Measurements from ENCODE around the gene SRSF4. TPM values are rescaled to one million over a fixed set of nuclear protein-coding genes. Genes with fewer than 3 reads are reported as not detected.
A peak's percentile ranks its signal among the peaks of the same experiment; 100 is the strongest.

SRSF4 gene
- total RNA-seq, 4 donors from 2014 or later, result 82.7 to 112 (median 96.8) TPM

DNA sequence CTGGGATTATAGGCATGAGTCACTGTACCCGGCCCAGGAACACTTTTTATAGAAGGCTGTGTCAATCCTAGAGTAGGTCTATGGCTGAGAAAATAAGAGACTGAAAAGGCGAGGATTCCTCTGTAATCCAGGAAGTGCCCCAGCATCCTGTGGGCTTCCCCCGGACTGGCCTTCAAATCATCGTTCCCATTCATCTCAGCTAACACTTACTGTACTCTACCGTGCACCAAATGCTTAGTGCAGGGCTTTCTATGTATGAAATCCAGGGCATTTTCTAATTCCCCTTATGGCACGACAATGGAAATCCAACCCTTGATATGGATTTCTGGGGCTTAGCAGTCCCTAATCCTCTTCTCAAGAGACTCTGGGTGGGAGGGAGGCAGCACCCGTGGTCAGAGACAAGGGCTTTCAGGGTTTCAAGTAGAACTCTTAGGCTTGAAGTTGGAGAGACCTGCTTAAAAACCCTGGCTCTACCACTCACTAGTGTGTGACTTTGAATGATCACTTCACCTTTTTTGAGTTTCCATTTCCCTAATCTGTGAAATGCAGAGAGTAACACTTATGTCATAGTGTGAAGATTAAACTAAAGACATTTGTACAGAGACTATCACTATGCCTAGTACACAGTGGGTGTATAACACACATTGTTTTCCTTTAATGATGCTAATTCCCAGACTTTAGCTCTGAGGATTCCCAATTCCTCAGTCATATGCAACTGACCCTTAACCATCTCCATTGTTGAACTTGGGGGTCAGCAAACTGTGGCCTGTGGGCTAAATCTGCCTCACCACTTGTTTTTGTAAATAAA, 28.8 kb upstream of the SRSF4 start:
- no peaks in the 10 kb centered on the region for H3K4me1 ChIP-seq
- H3K4me3 ChIP-seq, result no peak overlapping the region
- TF ChIP-seq, protein P1, sequence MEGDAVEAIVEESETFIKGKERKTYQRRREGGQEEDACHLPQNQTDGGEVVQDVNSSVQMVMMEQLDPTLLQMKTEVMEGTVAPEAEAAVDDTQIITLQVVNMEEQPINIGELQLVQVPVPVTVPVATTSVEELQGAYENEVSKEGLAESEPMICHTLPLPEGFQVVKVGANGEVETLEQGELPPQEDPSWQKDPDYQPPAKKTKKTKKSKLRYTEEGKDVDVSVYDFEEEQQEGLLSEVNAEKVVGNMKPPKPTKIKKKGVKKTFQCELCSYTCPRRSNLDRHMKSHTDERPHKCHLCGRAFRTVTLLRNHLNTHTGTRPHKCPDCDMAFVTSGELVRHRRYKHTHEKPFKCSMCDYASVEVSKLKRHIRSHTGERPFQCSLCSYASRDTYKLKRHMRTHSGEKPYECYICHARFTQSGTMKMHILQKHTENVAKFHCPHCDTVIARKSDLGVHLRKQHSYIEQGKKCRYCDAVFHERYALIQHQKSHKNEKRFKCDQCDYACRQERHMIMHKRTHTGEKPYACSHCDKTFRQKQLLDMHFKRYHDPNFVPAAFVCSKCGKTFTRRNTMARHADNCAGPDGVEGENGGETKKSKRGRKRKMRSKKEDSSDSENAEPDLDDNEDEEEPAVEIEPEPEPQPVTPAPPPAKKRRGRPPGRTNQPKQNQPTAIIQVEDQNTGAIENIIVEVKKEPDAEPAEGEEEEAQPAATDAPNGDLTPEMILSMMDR (IDR thresholded peaks at IDR 0.05), result no peak
- TF ChIP-seq EP300 (IDR thresholded peaks at IDR 0.05) (no peak), POLR2A (IDR thresholded peaks at IDR 0.05) (no peak), POLR2AphosphoS5 (IDR thresholded peaks at IDR 0.05) (no peak)
- no peak for ATAC-seq
- H3K27me3 ChIP-seq, result no peaks in the 10 kb centered on the region
- WGBS, 2 donors (ENCODE audit: low coverage in 1 of 2), result 70 to 94% methylated on average over 4 to 5 of the region's 7 CpGs
- peaks cover 0 to 82% of the 10 kb centered on the region in 2 donors for H3K36me3 ChIP-seq
- no peaks in the 10 kb centered on the region for H3K9me3 ChIP-seq
- H3K27ac ChIP-seq, result no peak overlapping the region

DNA sequence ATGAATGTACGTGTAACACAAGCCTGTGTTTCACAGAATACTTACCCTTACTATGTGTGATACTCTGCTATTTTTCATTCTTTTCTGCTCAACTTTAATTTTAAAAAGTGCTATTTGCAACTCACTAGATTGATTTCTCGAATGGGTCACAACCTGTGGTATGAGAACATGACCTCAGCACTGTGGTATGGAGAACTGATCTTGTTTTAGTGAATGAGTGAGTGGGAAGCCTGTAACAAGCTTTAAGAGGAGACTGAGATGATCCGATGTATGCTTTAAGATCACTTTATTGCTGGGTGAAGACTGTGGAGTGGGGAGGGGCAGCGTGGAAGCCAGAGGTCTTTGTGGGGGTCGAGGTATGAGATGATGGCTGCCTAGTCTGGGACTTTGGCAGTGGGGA, 27.5 kb upstream of the SRSF4 start:
- H3K27me3 ChIP-seq, result no peaks in the 10 kb centered on the region
- TF ChIP-seq EP300 (IDR thresholded peaks at IDR 0.05), result no peak
- TF ChIP-seq POLR2AphosphoS5 (IDR thresholded peaks at IDR 0.05), result no peak
- TF ChIP-seq, protein P1 (IDR thresholded peaks at IDR 0.05), result no peak
- TF ChIP-seq POLR2A (IDR thresholded peaks at IDR 0.05), result no peak
- H3K36me3 ChIP-seq, result peaks cover 0 to 82% of the 10 kb centered on the region in 2 donors
- no peaks in the 10 kb centered on the region for H3K9me3 ChIP-seq
- H3K4me3 ChIP-seq, result no peak overlapping the region
- H3K4me1 ChIP-seq, result no peaks in the 10 kb centered on the region
- WGBS, 2 donors (ENCODE audit: low coverage in 1 of 2), result 84 to 88% methylated on average over 4 to 5 of the region's 5 CpGs
- no peak overlapping the region for H3K27ac ChIP-seq
- ATAC-seq, result no peak

DNA sequence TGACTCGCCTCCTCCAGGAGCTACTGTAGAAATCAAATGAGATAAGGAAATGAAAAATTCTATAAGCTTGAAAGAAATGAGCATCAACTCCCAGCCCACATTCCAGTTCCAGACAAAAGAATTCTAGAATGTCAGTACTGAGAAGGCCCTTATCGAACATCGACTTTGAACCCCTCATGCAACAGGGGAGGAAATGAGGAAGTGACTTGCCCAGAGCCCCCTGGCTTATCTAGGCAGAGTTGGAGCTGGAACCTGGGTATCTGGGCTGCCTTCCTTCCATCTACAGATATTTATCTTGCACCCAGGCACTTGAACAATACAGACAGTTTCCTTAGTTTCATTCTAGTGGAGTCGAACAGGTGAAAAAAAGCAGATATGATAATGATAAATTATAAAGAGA, 26.7 kb upstream of the SRSF4 start:
- H3K27ac ChIP-seq, result no peak overlapping the region
- no peak for ATAC-seq
- no peak overlapping the region for H3K4me3 ChIP-seq
- no peaks in the 10 kb centered on the region for H3K4me1 ChIP-seq
- peaks cover 0 to 81% of the 10 kb centered on the region in 2 donors for H3K36me3 ChIP-seq
- no peaks in the 10 kb centered on the region for H3K27me3 ChIP-seq
- H3K9me3 ChIP-seq, result no peaks in the 10 kb centered on the region
- WGBS, 2 donors (ENCODE audit: low coverage in 1 of 2), result 71 to 79% methylated on average over 4 of the region's 4 CpGs
- TF ChIP-seq EP300 (IDR thresholded peaks at IDR 0.05) (no peak), POLR2A (IDR thresholded peaks at IDR 0.05) (no peak), POLR2AphosphoS5 (IDR thresholded peaks at IDR 0.05) (no peak)
- TF ChIP-seq, protein P1 (IDR thresholded peaks at IDR 0.05), result no peak

DNA sequence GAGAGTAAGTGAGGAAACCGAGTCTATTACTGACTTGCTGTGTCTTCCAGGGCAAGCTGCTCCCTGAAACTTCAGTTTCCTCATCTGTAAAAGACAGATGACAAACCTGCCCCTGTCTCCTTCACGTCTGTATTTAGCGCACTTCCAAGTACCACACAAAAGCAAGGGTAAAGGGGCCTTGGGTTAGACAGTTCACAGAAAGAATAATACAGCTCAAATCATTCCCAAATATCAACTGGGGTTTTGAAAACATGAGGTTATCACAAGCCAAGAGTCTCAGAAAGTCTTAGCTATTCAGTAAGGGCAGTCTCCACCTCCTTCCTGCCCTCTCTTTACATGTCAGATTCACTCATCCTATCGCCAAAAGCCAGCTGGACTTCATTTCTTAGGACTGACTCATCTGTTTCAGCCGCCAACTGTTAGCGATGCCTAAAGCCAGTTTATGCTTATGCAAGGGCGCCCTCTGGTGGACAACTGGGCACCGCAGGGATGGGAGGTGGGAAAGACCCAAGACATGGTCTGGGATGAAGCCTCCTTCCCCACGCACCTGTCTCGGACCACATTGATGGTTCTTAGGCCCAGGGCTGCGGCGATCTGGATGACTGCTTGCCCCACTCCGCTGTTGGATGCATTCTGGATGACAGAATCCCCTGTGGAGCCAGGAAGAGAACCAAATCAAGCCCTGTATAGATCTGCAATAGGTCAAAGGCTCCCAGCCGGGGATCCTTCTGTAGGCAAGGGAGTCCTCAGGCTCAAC, 21.1 kb upstream of the SRSF4 start:
- TF ChIP-seq POLR2AphosphoS5 (IDR thresholded peaks at IDR 0.05) (peak; percentile 91), POLR2A (IDR thresholded peaks at IDR 0.05) (no peak)
- TF ChIP-seq, protein P1 (IDR thresholded peaks at IDR 0.05), result peak in 3 of 4 experiments; percentile 95 to 98 (median 97)
- peak; percentile 98 for ATAC-seq
- WGBS, 2 donors (ENCODE audit: low coverage in 1 of 2), result 17 to 58% methylated on average over 3 to 10 of the region's 14 CpGs
- Histone ChIP-seq H3K36me3 (peaks cover 0 to 81% of the 10 kb centered on the region in 2 donors), H3K9me3 (no peaks in the 10 kb centered on the region), H3K27me3 (no peaks in the 10 kb centered on the region), H3K4me3 (no peak overlapping the region), H3K27ac (peak overlapping the region; percentile 75 to 89 (median 78)), H3K4me1 (peaks cover 3 to 12% (median 10%) of the 10 kb centered on the region in 3 donors)

Measured in gastroesophageal sphincter (tissue), 4 donors.